Loucy (cell line): ENCODE measurements around the gene CST9L.

Experiments
- H2AFZ ChIP-seq: fragments of 200-600 bp; sonication (generic); 2 replicates; pipeline ENCODE4 v1.6.0; 2016; ENCODE audit warnings: antibody characterized with exemption, mild to moderate bottlenecking, low read length, moderate library complexity
- H3F3A ChIP-seq: fragments of 200-600 bp; 2 replicates; pipeline ENCODE4 v1.6.0; 2016; ENCODE audit warnings: antibody characterized with exemption, low read depth, mild to moderate bottlenecking
- H3K27me3 ChIP-seq: fragments of 200-600 bp; sonication (generic); 2 replicates; pipeline ENCODE4 v1.6.1; 2014; ENCODE audit warnings: low read length, mild to moderate bottlenecking; ENCODE audit not compliant: insufficient read depth, poor library complexity, severe bottlenecking
- H3K36me3 ChIP-seq: fragments of 200-600 bp; sonication (generic); 2 replicates; pipeline ENCODE4 v1.6.1; 2016; ENCODE audit warnings: low read length; ENCODE audit not compliant: insufficient read depth
- H3K4me1 ChIP-seq: fragments of 200-600 bp; sonication (generic); 2 replicates; pipeline ENCODE4 v1.5.1; 2014; ENCODE audit warnings: low read length, mild to moderate bottlenecking; ENCODE audit not compliant: insufficient read depth, poor library complexity, severe bottlenecking
- H3K4me2 ChIP-seq: fragments of 200-600 bp; sonication (generic); 2 replicates; pipeline ENCODE4 v1.6.0; 2014; ENCODE audit warnings: antibody characterized with exemption, low read length, low read depth, mild to moderate bottlenecking; ENCODE audit not compliant: poor library complexity, severe bottlenecking
- H3K4me3 ChIP-seq: fragments of 200-600 bp; sonication (generic); 2 replicates; pipeline ENCODE4 v1.5.1; 2014; ENCODE audit warnings: low read length, mild to moderate bottlenecking, mixed read lengths; ENCODE audit not compliant: poor library complexity, severe bottlenecking
- H3K79me2 ChIP-seq: fragments of 200-600 bp; sonication (generic); 2 replicates; pipeline ENCODE4 v1.6.1; 2014; ENCODE audit warnings: low read length; ENCODE audit not compliant: insufficient read depth
- H3K9ac ChIP-seq: fragments of 200-600 bp; sonication (generic); 2 replicates; pipeline ENCODE4 v1.6.0; 2014; ENCODE audit warnings: mild to moderate bottlenecking, low read depth, low read length, moderate library complexity; ENCODE audit not compliant: poor library complexity, severe bottlenecking
- H3K9me2 ChIP-seq: fragments of 200-600 bp; sonication (generic); replicated peaks from 2 replicates; pipeline ENCODE4 v1.6.1; 2016; ENCODE audit warnings: low read depth, low read length, mixed read lengths
- H3K9me3 ChIP-seq: fragments of 200-600 bp; sonication (generic); 2 replicates; pipeline ENCODE4 v1.6.1; 2014; ENCODE audit warnings: mild to moderate bottlenecking, antibody characterized with exemption, low read length, low read depth; ENCODE audit not compliant: insufficient read depth
- H4K20me1 ChIP-seq: fragments of 200-600 bp; sonication (generic); 2 replicates; pipeline ENCODE4 v1.6.0; 2014; ENCODE audit warnings: antibody characterized with exemption, low read length, mild to moderate bottlenecking; ENCODE audit not compliant: insufficient read depth, poor library complexity, severe bottlenecking
- EZH2phosphoT487 ChIP-seq: fragments of 200-600 bp; IDR thresholded peaks from 2 replicates; pipeline ENCODE4 v1.6.1; 2018; ENCODE audit warnings: antibody characterized with exemption, mild to moderate bottlenecking, moderate library complexity, borderline replicate concordance
- TF ChIP-seq, protein P1 (sequence below): fragments of 200-600 bp; sonication (generic); conservative IDR thresholded peaks from 2 replicates; pipeline ENCODE4 v1.5.1; 2014; ENCODE audit warnings: mild to moderate bottlenecking, antibody characterized with exemption, low read length

The CST9L gene

DNA sequence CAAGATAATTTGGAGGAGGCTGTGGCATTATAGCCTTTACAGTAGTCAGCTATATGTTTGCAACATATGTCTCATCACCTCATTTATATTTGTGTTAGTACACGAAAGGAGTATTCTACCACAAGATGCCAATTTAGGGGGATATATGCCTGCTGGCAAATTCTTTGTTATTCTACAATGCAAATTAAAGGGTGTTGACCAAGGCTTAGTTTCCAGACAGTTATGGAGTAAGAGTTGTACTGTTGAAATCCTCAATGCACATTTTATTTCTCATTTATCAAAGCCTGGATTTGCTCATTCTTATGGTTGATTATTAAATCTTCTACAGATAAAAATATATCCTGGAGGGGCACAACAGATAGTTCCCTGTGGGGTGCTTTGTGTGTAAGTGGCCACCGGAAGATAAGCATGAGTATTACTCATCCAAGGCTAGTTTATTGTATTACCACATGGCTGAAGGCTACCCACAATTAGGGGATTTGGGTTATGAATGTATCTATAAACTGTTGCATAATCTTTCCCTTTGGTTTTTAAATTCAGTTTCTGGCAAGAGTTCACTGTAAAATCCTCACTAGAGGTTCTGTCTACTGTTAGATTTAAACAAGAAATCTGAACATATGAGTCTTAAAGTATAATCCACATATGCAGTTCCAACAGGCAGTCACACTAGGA lies 28.4 kb upstream of the CST9L start:
- Histone ChIP-seq H4K20me1 (no peaks in the 10 kb centered on the region), H3K9ac (no peak overlapping the region), H2AFZ (no peak overlapping the region), H3K4me3 (no peak overlapping the region), H3K9me3 (no peaks in the 10 kb centered on the region), H3K36me3 (no peaks in the 10 kb centered on the region), H3K79me2 (no peaks in the 10 kb centered on the region), H3K9me2 (no peaks in the 10 kb centered on the region), H3K4me2 (no peak overlapping the region), H3F3A (no peaks in the 10 kb centered on the region), H3K4me1 (no peaks in the 10 kb centered on the region), H3K27me3 (no peaks in the 10 kb centered on the region)
- TF ChIP-seq, protein P1, sequence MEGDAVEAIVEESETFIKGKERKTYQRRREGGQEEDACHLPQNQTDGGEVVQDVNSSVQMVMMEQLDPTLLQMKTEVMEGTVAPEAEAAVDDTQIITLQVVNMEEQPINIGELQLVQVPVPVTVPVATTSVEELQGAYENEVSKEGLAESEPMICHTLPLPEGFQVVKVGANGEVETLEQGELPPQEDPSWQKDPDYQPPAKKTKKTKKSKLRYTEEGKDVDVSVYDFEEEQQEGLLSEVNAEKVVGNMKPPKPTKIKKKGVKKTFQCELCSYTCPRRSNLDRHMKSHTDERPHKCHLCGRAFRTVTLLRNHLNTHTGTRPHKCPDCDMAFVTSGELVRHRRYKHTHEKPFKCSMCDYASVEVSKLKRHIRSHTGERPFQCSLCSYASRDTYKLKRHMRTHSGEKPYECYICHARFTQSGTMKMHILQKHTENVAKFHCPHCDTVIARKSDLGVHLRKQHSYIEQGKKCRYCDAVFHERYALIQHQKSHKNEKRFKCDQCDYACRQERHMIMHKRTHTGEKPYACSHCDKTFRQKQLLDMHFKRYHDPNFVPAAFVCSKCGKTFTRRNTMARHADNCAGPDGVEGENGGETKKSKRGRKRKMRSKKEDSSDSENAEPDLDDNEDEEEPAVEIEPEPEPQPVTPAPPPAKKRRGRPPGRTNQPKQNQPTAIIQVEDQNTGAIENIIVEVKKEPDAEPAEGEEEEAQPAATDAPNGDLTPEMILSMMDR, result no peak
- TF ChIP-seq EZH2phosphoT487, result no peak

DNA sequence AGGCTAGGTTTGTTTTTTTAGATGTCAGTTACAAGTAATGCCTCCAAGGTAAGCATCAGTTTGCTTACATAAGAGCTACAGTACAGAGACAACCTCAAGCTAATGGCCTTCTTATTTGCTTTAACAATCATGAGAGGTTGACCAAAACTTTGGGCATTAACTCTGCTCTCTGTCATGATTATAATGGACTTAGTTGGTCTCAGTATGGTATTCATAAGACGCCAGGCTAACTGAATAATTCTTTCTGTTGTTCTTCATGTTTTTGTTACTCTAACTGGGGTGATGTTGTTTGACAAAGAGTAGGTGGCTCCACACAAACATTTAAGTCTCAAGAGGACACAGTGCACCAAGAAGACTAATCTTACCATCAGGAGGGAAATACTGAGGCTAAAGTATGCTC lies 27.7 kb upstream of the CST9L start:
- Histone ChIP-seq H3K27me3 (no peaks in the 10 kb centered on the region), H3K4me3 (no peak overlapping the region), H3K79me2 (no peaks in the 10 kb centered on the region), H3K36me3 (no peaks in the 10 kb centered on the region), H3K4me2 (no peak overlapping the region), H3K4me1 (no peaks in the 10 kb centered on the region), H3K9ac (no peak overlapping the region), H2AFZ (no peak overlapping the region), H3K9me3 (no peaks in the 10 kb centered on the region), H4K20me1 (no peaks in the 10 kb centered on the region), H3F3A (no peaks in the 10 kb centered on the region), H3K9me2 (no peaks in the 10 kb centered on the region)
- TF ChIP-seq, protein P1, result no peak
- TF ChIP-seq EZH2phosphoT487, result no peak

DNA sequence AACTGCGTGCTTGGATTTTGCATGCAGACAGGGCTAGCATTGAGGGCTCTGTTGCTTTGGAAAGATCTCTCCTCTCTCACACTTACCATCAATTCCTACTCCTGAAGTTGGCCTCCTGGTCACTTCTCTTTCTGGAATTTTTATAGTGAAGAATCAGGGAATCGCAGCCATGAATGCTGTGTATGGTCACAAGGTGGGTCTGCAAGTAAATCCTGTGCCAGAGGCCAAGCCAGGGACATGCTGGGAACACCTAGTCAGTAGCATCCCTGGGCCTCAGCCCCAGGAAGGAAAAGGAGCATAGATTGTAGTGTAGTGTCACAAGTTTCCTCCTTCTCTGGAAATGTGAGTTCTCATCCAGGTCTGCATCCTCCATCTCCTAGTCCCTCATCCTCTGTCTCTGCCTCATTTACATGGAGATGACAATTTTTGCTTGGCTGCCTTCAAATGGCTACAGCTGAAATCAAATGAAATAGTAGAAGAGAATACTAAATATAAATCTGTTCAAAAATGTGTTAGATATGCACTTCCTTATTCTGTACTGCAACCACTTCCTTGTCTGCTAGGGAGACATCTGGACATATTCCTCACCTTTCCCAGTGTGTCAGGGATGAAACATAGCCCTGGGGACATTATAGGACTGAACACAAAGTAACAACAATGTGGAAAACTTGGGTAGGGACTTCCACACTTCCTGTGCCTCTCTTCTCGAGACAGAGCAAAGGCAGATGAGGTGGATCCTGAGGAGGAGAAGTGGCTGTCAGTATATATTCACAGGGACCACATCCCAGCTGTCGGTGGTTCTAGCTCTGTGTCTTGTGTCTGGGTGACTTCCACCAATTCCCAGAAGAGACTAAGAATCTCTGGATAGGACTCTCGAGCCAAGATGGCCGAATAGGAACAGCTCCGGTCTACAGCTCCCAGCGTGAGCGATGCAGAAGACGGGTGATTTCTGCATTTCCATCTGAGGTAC lies 20.4 kb upstream of the CST9L start:
- Histone ChIP-seq H3K4me2 (no peak overlapping the region), H3K79me2 (no peaks in the 10 kb centered on the region), H4K20me1 (no peaks in the 10 kb centered on the region), H3K9ac (no peak overlapping the region), H3K27me3 (no peaks in the 10 kb centered on the region), H3K9me2 (no peaks in the 10 kb centered on the region), H3K9me3 (no peaks in the 10 kb centered on the region; the same call in 1 of the 2 replicates), H3F3A (no peaks in the 10 kb centered on the region), H2AFZ (no peak overlapping the region), H3K4me3 (no peak overlapping the region), H3K4me1 (no peaks in the 10 kb centered on the region), H3K36me3 (no peaks in the 10 kb centered on the region)
- TF ChIP-seq, protein P1, result no peak
- no peak for TF ChIP-seq EZH2phosphoT487
